Measurements from ENCODE around the gene SIRT7. TPM values are rescaled to one million over a fixed set of nuclear protein-coding genes. Genes with fewer than 3 reads are reported as not detected.

Gene SIRT7
- total RNA-seq, 3 donors from 2014 or later (not counting 1 experiment from before 2014, with no cell fraction given) = 75.8 to 102 (median 94.9) TPM

DNA sequence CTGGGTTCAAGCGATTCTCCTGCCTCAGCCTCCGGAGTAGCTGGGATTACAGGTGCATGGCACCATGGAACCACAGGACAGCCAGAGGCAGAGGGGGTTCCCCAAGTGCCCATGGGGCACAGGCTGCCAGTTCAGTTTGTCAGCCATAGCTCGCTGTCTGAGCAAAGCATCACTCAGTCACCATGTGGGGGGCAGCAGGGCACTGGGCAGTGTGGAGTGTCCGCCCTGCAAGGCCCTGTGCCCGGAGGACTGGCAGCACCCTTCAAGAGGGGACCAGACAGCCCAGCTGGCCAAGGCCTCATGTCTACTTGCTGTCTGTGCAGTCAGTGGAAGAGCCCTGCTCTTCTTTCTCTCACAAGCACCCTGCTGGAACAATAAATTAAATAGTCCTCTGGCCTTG is 33.0 kb downstream of the SIRT7 start:
- no peak overlapping the region for H3K27ac ChIP-seq (ENCODE audit: low read length)
- intact Hi-C loops (cut with micrococcal nuclease) = no loop called here
- H3K36me3 ChIP-seq (ENCODE audit: control insufficient read depth, insufficient read depth, low read length) = peaks cover 47% of the 10 kb centered on the region
- H3K4me3 ChIP-seq (ENCODE audit: low read length) = no peak overlapping the region
- TF ChIP-seq, protein P1, sequence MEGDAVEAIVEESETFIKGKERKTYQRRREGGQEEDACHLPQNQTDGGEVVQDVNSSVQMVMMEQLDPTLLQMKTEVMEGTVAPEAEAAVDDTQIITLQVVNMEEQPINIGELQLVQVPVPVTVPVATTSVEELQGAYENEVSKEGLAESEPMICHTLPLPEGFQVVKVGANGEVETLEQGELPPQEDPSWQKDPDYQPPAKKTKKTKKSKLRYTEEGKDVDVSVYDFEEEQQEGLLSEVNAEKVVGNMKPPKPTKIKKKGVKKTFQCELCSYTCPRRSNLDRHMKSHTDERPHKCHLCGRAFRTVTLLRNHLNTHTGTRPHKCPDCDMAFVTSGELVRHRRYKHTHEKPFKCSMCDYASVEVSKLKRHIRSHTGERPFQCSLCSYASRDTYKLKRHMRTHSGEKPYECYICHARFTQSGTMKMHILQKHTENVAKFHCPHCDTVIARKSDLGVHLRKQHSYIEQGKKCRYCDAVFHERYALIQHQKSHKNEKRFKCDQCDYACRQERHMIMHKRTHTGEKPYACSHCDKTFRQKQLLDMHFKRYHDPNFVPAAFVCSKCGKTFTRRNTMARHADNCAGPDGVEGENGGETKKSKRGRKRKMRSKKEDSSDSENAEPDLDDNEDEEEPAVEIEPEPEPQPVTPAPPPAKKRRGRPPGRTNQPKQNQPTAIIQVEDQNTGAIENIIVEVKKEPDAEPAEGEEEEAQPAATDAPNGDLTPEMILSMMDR (IDR thresholded peaks at IDR 0.05) = no peak
- H3K27me3 Mint-ChIP-seq (ENCODE audit: low read depth in 2 of 2) = no peaks in the 10 kb centered on the region
- H3K4me3 Mint-ChIP-seq = no peak overlapping the region
- 97% methylated on average over 5 of the region's 5 CpGs for WGBS (ENCODE audit: insufficient coverage)
- peaks cover 10 to 20% of the 10 kb centered on the region in 2 donors for H3K4me1 Mint-ChIP-seq
- ATAC-seq = peak in 1 of 3 donors; percentile 14
- peak overlapping the region in 1 of 2 donors; percentile 57 for H3K27ac Mint-ChIP-seq
- no peaks in the 10 kb centered on the region for H3K9me3 Mint-ChIP-seq
- no peak for DNase-seq
- no peaks in the 10 kb centered on the region for H3K9me3 ChIP-seq (ENCODE audit: control insufficient read depth, insufficient read depth, low read length)
- no peaks in the 10 kb centered on the region for H3K36me3 Mint-ChIP-seq
- H3K27me3 ChIP-seq (ENCODE audit: control insufficient read depth, insufficient read depth, low read length) = no peaks in the 10 kb centered on the region
- H3K4me1 ChIP-seq (ENCODE audit: control insufficient read depth, insufficient read depth, low read length) = peaks cover 4% of the 10 kb centered on the region

- Mint-ChIP-seq H3K9me3 (no peaks in the 10 kb centered on the region), H3K4me1 (peaks cover 10 to 20% of the 10 kb centered on the region in 2 donors), H3K27me3 (ENCODE audit: low read depth in 2 of 2) (no peaks in the 10 kb centered on the region), H3K27ac (no peak overlapping the region), H3K36me3 (no peaks in the 10 kb centered on the region), H3K4me3 (no peak overlapping the region)
- Histone ChIP-seq H3K27me3 (ENCODE audit: control insufficient read depth, insufficient read depth, low read length) (no peaks in the 10 kb centered on the region), H3K27ac (ENCODE audit: low read length) (no peak overlapping the region), H3K36me3 (ENCODE audit: control insufficient read depth, insufficient read depth, low read length) (peaks cover 43% of the 10 kb centered on the region), H3K4me1 (ENCODE audit: control insufficient read depth, insufficient read depth, low read length) (no peaks in the 10 kb centered on the region), H3K9me3 (ENCODE audit: control insufficient read depth, insufficient read depth, low read length) (no peaks in the 10 kb centered on the region), H3K4me3 (ENCODE audit: low read length) (no peak overlapping the region)
- intact Hi-C loops (cut with micrococcal nuclease) = no loop called here
- ATAC-seq (peak in 1 of 3 donors; percentile 43), DNase-seq (no peak)
- 91% methylated on average over 11 of the region's 11 CpGs for WGBS (ENCODE audit: insufficient coverage)
- TF ChIP-seq, protein P1 (IDR thresholded peaks at IDR 0.05) = no peak
Measured at GRCh38 chr17:81884520-81884919, 33.5 kb downstream of the SIRT7 start.

GRCh38 chr17:81879121-81879520 is 38.9 kb downstream of the SIRT7 start:
- ATAC-seq (no peak), DNase-seq (no peak)
- Histone ChIP-seq H3K36me3 (ENCODE audit: control insufficient read depth, insufficient read depth, low read length) (peaks cover 7% of the 10 kb centered on the region), H3K27ac (ENCODE audit: low read length) (no peak overlapping the region), H3K4me1 (ENCODE audit: control insufficient read depth, insufficient read depth, low read length) (no peaks in the 10 kb centered on the region), H3K4me3 (ENCODE audit: low read length) (no peak overlapping the region), H3K27me3 (ENCODE audit: control insufficient read depth, insufficient read depth, low read length) (no peaks in the 10 kb centered on the region), H3K9me3 (ENCODE audit: control insufficient read depth, insufficient read depth, low read length) (no peaks in the 10 kb centered on the region)
- no peak overlapping the region for H3K27ac Mint-ChIP-seq
- H3K4me3 Mint-ChIP-seq = no peak overlapping the region
- peaks cover 5% of the 10 kb centered on the region for H3K36me3 Mint-ChIP-seq
- no peaks in the 10 kb centered on the region for H3K9me3 Mint-ChIP-seq
- no peaks in the 10 kb centered on the region for H3K27me3 Mint-ChIP-seq (ENCODE audit: low read depth in 2 of 2)
- no peaks in the 10 kb centered on the region for H3K4me1 Mint-ChIP-seq
- TF ChIP-seq, protein P1 (IDR thresholded peaks at IDR 0.05) = no peak
- intact Hi-C loops (cut with micrococcal nuclease) = loop anchor here (10.0 kb wide), 1 partner anchor 216 kb away; the partner anchor contains the start of gene FASN
- 96% methylated on average over 5 of the region's 5 CpGs for WGBS (ENCODE audit: insufficient coverage)

- DNase-seq (no peak), ATAC-seq (no peak)
- intact Hi-C loops (cut with micrococcal nuclease) = loop anchor here (10.0 kb wide), 1 partner anchor 217 kb away; the partner anchor contains the start of gene FASN
- no peak overlapping the region for H3K4me3 ChIP-seq (ENCODE audit: low read length)
- peaks cover 5% of the 10 kb centered on the region for H3K36me3 Mint-ChIP-seq
- 100% methylated on average over 3 of the region's 3 CpGs for WGBS (ENCODE audit: insufficient coverage)
- no peak overlapping the region for H3K27ac ChIP-seq (ENCODE audit: low read length)
- H3K9me3 ChIP-seq (ENCODE audit: control insufficient read depth, insufficient read depth, low read length) = no peaks in the 10 kb centered on the region
- peak overlapping the region in 1 of 2 donors; percentile 15 for H3K27ac Mint-ChIP-seq
- H3K9me3 Mint-ChIP-seq = no peaks in the 10 kb centered on the region
- no peak overlapping the region for H3K4me3 Mint-ChIP-seq
- peaks cover 5% of the 10 kb centered on the region for H3K36me3 ChIP-seq (ENCODE audit: control insufficient read depth, insufficient read depth, low read length)
- no peaks in the 10 kb centered on the region for H3K27me3 Mint-ChIP-seq (ENCODE audit: low read depth in 2 of 2)
- TF ChIP-seq, protein P1 (IDR thresholded peaks at IDR 0.05) = no peak
- H3K27me3 ChIP-seq (ENCODE audit: control insufficient read depth, insufficient read depth, low read length) = no peaks in the 10 kb centered on the region
- no peaks in the 10 kb centered on the region for H3K4me1 Mint-ChIP-seq
- no peaks in the 10 kb centered on the region for H3K4me1 ChIP-seq (ENCODE audit: control insufficient read depth, insufficient read depth, low read length)
Measured at GRCh38 chr17:81878294-81878693, 39.7 kb downstream of the SIRT7 start.
